DND-41 (cell line): ENCODE results near the gene ACTL9.

Experiments
- ATAC-seq: fragments of 200-7000 bp; cut with Tn5 transposase; 3 replicates; pipeline ENCODE4 v1.9.1; 2021; ENCODE audit warnings: low read depth; ENCODE audit not compliant: insufficient read depth
- DNase-seq: peaks from one replicate; pipeline ENCODE4 v3.0.0-alpha.2; 2020
- H2AFZ ChIP-seq: 2 replicates; pipeline ENCODE4 v1.6.0; 2012; ENCODE audit warnings: low read depth, low read length
- H3K27ac ChIP-seq: 2 replicates; pipeline ENCODE4 v1.5.1; 2012; ENCODE audit warnings: low read length, inconsistent platforms
- H3K27me3 ChIP-seq: fragments of 200-600 bp; sonication (generic); 2 replicates; pipeline ENCODE4 v1.6.0; 2012; ENCODE audit warnings: low read length, mild to moderate bottlenecking, inconsistent platforms; ENCODE audit not compliant: insufficient read depth, poor library complexity
- H3K36me3 ChIP-seq: 2 replicates; pipeline ENCODE4 v1.5.1; 2012; ENCODE audit warnings: low read length, inconsistent platforms; ENCODE audit not compliant: insufficient read depth
- H3K4me1 ChIP-seq: 2 replicates; pipeline ENCODE4 v1.5.1; 2012; ENCODE audit warnings: mild to moderate bottlenecking, low read length; ENCODE audit not compliant: insufficient read depth
- H3K4me2 ChIP-seq: 2 replicates; pipeline ENCODE4 v1.6.0; 2012; ENCODE audit warnings: mild to moderate bottlenecking, moderate library complexity, low read length, inconsistent platforms; ENCODE audit not compliant: insufficient read depth
- H3K4me3 ChIP-seq, 2 experiments: fragments of 200-600 bp in 1 of 2; shearing (Covaris generic) in 1 of 2; 2 replicates each; pipeline ENCODE4 v1.5.1; 2012 to 2016; ENCODE audit warnings: inconsistent platforms in 2 of 2, low read length in 2 of 2, mild to moderate bottlenecking in 2 of 2, low read depth in 1 of 2, moderate library complexity in 1 of 2
- H3K79me2 ChIP-seq: 2 replicates; pipeline ENCODE4 v1.6.0; 2012; ENCODE audit warnings: low read length, inconsistent platforms; ENCODE audit not compliant: insufficient read depth
- H3K9ac ChIP-seq: 2 replicates; pipeline ENCODE4 v1.6.0; 2012; ENCODE audit warnings: low read depth, mild to moderate bottlenecking, inconsistent platforms, low read length, moderate library complexity
- H3K9me3 ChIP-seq: 2 replicates; pipeline ENCODE4 v1.5.1; 2012; ENCODE audit warnings: low read length, moderate library complexity, mild to moderate bottlenecking, inconsistent platforms; ENCODE audit not compliant: insufficient read depth, severe bottlenecking
- H4K20me1 ChIP-seq: 2 replicates; pipeline ENCODE4 v1.6.0; 2012; ENCODE audit warnings: low read length; ENCODE audit not compliant: insufficient read depth
- CTCF ChIP-seq: IDR thresholded peaks from 2 replicates; pipeline ENCODE4 v1.5.1; 2012; ENCODE audit warnings: borderline replicate concordance, low read length, moderate library complexity, mild to moderate bottlenecking; ENCODE audit not compliant: poor library complexity, severe bottlenecking; ENCODE audit errors: extremely low read depth
- EZH2 ChIP-seq: IDR thresholded peaks from 3 replicates; pipeline ENCODE4 v1.6.1; 2012; ENCODE audit warnings: borderline replicate concordance, low read depth, mild to moderate bottlenecking, moderate library complexity, low read length, inconsistent platforms; ENCODE audit not compliant: severe bottlenecking

The ACTL9 gene

GRCh38 chr19:8731428-8732169 is 33.0 kb upstream of the ACTL9 start:
- Histone ChIP-seq H3K4me3 (no peak overlapping the region), H3K9me3 (no peaks in the 10 kb centered on the region), H3K4me1 (no peaks in the 10 kb centered on the region), H3K27me3 (no peaks in the 10 kb centered on the region), H2AFZ (no peak overlapping the region), H3K27ac (no peak overlapping the region), H3K79me2 (no peaks in the 10 kb centered on the region), H3K36me3 (no peaks in the 10 kb centered on the region), H3K4me2 (no peak overlapping the region), H4K20me1 (no peaks in the 10 kb centered on the region), H3K9ac (no peak overlapping the region)
- ATAC-seq (peak; percentile 62), DNase-seq (peak; percentile 50)
- no peak for TF ChIP-seq EZH2
- TF ChIP-seq CTCF, result no peak

- Histone ChIP-seq H3K9ac (no peak overlapping the region), H3K4me1 (no peaks in the 10 kb centered on the region), H4K20me1 (no peaks in the 10 kb centered on the region), H3K27ac (no peak overlapping the region), H3K9me3 (no peaks in the 10 kb centered on the region), H3K4me3 (no peak overlapping the region), H3K4me2 (no peak overlapping the region), H3K79me2 (no peaks in the 10 kb centered on the region), H3K27me3 (no peaks in the 10 kb centered on the region), H3K36me3 (no peaks in the 10 kb centered on the region), H2AFZ (no peak overlapping the region)
- DNase-seq (no peak), ATAC-seq (no peak)
- no peak for TF ChIP-seq CTCF
- TF ChIP-seq EZH2, result no peak
Observed at GRCh38 chr19:8724276-8724675, 25.7 kb upstream of the ACTL9 start.

DNA sequence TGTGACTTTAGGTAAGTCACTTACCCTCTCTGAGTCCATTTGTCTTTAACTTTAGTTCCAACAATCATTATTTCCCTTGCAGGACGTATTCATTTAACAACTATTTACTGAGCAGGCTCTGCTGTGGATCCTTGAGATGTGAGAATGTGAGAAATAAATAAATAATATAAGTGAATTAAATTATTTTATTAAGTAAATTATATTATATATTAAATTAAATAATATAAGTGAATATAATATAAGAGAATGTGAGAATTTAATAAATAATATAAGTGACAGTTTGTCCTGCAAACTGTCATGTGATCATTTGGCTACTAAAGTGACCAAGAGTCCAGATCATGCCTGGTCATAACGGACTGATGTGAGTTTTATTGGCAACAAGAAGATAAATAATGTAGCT is 23.4 kb upstream of the ACTL9 start:
- Histone ChIP-seq H3K79me2 (no peaks in the 10 kb centered on the region), H3K4me1 (no peaks in the 10 kb centered on the region), H3K27ac (no peak overlapping the region), H3K36me3 (no peaks in the 10 kb centered on the region), H2AFZ (no peak overlapping the region), H3K27me3 (no peaks in the 10 kb centered on the region), H3K4me3 (no peak overlapping the region), H3K4me2 (no peak overlapping the region), H4K20me1 (no peaks in the 10 kb centered on the region), H3K9me3 (no peaks in the 10 kb centered on the region), H3K9ac (no peak overlapping the region)
- TF ChIP-seq CTCF (no peak), EZH2 (no peak)
- no peak for ATAC-seq
- no peak for DNase-seq
